NCI-H128 (cell line): Measurements from ENCODE around the gene CFAP43.

Source experiments
- DNase-seq: peaks from one replicate; lab custom pipeline; 2025; ENCODE audit not compliant: unreplicated experiment; lab: John Stamatoyannopoulos, UW

CFAP43 gene

GRCh38 chr10:104144931-104145330 lies 87.2 kb downstream of the CFAP43 start:
- DNase-seq: no peak

DNA sequence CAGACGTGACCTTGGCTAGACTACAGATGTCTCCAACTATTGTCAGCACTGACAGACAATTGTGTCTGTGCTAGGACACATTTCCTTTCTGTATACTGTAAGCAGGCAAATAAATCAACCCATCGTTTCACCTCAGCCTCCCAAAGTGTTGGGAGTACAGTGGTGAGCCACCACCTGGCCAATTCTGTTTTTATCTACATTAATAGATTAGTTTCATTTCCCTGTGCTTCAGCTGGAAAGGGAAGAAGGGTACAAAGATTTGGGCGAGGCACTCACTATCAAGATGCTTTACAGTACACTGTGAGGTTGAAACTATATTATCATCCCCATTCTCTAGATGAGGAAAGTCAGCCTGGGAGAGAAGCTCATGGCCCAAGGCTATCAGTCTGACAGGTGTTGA lies 88.3 kb downstream of the CFAP43 start:
- DNase-seq: no peak

DNA sequence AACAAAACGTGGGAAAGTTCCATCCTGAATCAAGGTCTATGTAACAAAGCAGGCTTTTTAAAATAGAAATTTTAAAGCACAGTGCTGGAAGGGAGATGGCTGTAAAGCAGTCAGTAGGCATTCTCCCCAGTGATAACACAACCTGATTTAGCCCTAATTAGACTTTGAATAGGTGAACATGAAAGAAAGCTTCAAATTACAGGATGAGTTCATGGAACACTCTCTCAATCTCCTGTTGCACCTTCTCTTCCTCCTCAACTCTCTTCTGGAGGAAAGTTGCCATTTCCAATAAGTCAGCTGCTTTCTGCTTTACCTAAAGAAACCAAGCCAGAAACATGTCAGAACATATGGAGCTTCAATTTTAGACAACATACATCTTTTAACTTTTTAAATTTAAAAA lies 90.1 kb downstream of the CFAP43 start:
- no peak for DNase-seq

GRCh38 chr10:104139221-104139620 lies 92.9 kb downstream of the CFAP43 start:
- DNase-seq: no peak

GRCh38 chr10:104138131-104138530 lies 94.0 kb downstream of the CFAP43 start:
- no peak for DNase-seq

GRCh38 chr10:104130041-104130440 lies 102.1 kb downstream of the CFAP43 start:
- DNase-seq: no peak

DNA sequence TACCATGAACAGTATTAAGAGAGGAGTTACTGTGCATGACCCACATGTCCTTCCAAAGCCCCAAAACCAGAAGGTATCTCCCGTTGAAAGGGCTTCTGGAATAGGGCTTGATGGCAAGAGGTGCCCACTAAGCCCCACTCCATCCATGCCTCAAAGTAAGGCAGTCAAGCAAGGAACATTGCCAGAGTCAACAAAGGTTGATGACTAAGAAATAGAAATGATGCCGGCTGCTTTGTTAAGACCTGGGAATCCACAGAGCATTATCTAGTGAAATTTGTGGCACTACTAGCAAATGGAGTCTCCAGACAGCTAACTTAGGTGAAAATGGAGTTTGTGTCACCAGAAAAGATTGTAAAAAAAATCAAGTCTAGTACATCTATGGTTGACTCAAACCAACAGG lies 104.0 kb downstream of the CFAP43 start:
- DNase-seq: no peak

- no peak for DNase-seq
These were observed 104.8 kb downstream of the CFAP43 start for GRCh38 chr10:104127411-104127810.

DNA sequence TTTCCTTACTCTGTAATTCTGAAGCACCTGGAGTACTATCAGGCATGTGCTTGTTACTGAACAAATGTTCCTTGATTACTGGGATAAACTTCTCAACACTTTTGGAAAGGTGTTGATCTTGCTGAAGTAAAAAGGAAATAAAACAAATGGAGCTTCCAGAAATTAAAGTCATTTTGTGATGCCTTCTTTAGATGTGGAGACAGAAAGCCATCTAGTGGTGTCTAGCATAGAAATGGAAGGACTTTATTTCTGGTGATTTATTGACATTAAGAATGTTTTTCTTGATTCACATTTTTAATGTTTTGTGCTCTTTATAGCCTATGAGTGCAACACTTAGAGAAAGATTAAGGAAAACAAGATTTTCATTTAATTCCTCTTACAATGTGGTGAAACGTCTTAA lies 108.8 kb downstream of the CFAP43 start:
- DNase-seq: no peak

DNA sequence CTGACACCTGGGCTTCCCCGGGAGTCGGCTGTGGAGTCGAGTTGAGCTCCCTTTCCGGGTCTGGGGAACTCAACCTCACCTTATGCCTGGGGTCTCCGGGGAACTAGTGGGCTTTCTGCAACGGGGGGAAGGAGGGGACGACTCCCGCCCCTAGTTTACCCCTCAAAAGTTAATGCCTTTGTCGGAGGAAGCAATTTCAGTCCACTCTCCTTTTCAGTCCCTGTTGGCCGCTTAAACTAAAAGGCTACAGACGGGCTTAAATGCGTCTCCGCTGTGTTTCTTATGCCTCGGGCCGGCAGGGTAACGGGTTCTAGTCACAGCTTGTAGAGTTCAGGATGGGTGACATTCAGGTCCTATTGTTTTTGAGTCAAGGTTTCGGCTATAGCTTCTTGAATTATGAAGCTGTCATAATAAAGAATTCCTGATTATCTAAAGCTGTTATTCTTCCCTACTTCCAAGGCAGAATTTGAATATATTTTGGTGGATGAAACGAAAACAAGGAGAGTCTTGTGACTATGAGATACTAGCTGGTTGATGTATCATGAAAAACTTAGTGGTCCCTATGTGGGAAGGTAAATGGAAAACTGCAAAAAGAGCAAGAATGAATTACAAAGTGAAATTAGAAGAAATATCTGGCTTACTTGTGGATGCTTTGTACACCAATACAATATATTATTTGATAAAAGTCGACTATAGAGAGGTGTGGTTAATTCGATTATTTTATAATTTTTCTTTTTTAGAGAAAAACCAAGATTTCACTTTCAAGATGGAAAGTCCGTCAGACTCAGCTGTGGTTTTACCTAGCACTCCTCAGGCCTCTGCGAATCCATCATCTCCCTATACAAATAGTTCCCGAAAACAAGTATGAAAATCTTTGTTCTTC lies 109.7 kb downstream of the CFAP43 start:
- peak; percentile 59 for DNase-seq

DNA sequence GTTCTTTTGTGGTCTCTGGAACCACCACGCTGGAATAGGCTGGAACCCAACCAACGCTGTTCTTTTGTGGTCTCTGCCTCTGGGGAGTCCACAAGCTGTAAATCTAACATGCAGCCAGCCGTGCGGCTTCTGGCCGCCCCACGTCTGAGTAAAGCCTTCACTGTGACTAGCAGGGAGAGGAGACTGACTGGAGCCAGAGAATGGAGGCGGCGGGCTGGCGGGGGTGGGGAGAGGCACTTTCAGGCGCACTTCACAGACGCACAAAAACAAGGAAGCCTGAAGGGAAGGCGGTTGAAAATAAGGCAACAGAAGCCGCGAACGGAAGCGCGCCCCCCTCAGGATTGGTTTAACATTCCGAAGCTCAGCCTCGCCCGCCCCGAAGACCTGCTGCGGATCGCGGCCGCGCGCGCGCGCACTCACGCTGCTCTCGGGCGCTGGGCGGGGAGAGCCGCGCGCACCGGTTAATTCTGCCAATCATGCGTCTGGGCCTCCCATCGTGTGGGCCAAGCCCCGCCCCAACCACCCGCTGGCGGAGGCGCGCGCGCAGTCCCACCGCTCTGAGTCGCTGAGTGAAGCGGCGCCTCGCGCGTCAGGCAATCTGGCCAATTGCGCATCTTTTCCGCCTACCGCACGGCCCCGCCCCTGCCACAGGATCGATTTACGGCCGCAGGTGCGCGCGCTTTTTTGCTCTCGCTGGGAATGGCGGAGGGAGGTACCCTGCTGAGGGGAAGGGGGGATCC lies 110.5 kb downstream of the CFAP43 start, which contains the start of gene SFR1:
TSS of gene SFR1 (plus strand) at position 687 of the 740 bp plus-strand sequence. CDS start at position 700, 13 bp downstream.
- DNase-seq: peak; percentile 98

DNA sequence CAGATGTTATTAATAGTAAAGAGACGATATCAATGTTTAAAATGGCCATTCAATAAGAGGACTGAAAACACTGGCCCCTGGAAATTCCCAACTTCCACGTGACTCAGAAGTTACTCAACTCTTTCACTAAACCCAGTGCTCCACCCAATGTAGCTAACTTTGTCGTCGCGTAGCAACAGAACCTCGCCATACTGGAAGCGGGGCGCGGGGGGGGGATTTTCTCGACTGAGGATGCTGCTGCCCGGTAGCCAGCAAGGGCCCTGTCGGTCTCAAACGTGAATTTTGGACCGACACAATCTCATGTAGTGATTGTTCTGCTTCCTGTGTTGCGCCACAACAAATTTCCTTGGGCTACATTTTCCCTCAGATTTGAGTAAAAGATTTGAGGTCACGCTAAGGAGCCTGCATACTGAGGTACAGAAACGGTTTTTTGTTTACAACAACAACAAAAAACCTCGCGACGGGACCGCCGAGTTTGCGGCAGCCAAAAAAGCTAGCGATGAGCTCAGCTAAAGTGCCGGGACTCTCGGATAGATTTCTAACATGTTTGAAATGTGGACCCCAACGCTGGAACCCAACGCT lies 111.2 kb downstream of the CFAP43 start:
- DNase-seq: no peak

DNA sequence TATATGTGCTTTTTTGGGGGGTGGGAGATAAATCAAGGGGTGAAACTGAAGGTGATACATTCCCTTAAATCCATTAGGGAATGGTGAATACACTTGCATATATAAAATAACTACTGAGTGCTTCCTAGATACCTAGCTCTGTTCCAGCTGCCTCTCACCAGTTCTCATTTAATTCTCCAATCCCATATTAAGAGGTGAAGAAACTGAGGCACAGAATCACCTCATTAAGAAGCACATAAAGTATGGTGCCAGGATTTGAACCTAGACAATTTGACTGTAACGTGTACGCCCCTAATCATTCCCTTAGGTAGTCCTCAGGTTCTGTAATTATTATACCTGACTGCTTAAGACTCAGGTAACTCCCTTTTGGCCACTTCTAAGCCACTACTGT lies 111.7 kb downstream of the CFAP43 start:
- no peak for DNase-seq

- no peak for DNase-seq
These were observed 112.2 kb downstream of the CFAP43 start for GRCh38 chr10:104119996-104120395.

DNA sequence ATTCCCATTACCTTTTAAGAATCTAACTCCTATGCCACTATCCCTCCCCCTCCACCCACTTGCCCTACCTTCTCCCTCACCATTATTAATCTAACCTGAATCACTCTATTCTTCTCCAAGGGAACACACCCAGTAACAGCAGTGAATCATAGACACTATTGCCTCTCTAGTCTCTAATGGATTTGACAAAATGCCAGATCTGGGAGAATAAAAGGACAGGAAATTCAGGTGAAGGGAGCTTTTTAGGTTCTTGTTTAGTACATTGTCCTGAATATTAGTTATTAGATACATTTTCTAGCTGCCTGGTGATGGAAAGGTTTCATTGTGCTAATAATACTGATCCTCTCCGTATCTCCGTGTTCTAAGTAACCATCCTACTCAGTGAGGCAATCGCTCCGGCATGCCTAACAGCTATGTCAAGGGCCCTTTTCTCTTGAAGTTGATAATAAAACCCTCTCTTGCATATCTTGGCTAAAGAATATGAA lies 114.3 kb downstream of the CFAP43 start:
- DNase-seq: peak; percentile 1

GRCh38 chr10:104113376-104113956 lies 118.7 kb downstream of the CFAP43 start:
- DNase-seq: no peak

DNA sequence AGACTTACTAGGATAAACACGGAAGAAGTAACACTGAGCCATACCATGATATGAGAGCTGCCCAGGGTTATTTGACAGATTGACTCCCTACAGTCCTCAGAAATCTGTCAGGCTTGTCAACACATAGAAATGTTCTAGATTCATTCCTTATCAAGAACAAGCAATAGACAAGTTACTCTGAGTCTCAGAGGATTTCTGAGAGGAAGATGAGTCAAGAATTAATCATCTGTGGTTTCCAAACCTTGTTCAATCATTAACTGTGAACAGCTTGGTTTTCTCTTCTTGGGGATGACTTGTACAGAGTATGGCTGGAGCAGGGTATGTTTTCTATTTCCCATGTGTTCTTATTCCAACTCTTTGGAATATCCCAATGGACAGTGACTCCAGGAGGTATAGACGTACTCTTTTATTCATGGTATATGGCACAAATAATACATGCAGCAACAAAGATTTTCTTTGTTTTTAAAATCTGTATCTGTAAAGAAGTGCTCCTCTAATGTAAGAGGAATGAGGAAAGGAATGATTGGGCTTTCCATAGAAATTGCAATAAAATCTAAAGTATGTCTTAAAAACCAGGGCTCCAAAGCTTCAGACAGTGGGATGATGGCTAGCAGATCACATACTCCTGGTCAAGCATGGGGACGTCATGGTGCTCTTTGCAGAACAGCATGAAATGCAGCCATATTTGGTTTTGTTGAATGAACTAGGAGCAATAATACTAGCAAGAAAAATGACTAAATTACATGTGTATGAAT lies 122.1 kb downstream of the CFAP43 start:
- DNase-seq: no peak

GRCh38 chr10:104104926-104105325 lies 127.2 kb downstream of the CFAP43 start:
- DNase-seq: no peak

- DNase-seq: no peak
These were observed 127.7 kb downstream of the CFAP43 start for GRCh38 chr10:104104418-104104817.

DNA sequence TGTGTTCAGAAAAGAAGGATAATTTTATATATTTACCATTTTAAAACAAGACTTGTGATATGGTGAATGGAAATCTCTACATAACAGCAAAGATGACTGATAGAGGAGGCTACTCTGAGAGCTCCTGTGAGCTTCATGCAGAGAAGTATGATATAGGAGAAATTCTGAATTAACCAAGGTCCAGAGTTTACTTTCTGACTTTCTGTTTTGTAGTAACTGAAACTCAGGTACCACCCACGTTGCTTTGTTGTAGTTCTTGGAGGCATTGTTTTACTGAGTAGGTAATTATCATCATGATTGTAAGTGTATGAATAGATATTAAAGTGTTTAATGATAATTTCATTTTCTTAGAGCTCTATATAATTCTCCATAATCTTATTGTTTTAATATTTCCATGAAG lies 128.2 kb downstream of the CFAP43 start:
- no peak for DNase-seq

DNA sequence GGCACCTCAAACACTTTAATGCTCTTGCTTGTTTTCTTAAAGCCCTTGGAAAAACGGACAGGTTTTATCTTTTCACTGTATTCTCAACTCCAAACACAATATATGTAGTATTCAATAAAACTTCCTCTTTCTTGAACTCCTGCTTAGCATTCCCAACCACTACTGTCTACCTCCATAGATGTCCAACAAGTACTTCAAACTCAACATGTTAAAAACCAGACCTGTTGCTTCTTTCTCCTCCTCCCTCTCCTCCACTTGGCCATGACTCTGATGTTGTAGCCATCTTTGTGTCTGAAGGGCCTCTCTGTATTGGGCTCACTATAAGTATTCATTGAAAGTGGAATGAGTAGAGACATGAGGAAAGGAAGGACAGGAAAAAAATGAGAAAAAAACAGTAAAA lies 130.3 kb downstream of the CFAP43 start:
- no peak for DNase-seq
